DND-41 (cell line): ENCODE measurements around the gene ITGA1.

Experiments used
- EZH2 ChIP-seq: IDR thresholded peaks from 3 replicates; pipeline ENCODE4 v1.6.1; 2012; ENCODE audit warnings: borderline replicate concordance, low read depth, mild to moderate bottlenecking, moderate library complexity, low read length, inconsistent platforms; ENCODE audit not compliant: severe bottlenecking
- TF ChIP-seq, protein P1 (sequence below): IDR thresholded peaks from 2 replicates; pipeline ENCODE4 v1.5.1; 2012; ENCODE audit warnings: borderline replicate concordance, low read length, moderate library complexity, mild to moderate bottlenecking; ENCODE audit not compliant: poor library complexity, severe bottlenecking; ENCODE audit errors: extremely low read depth

DNA sequence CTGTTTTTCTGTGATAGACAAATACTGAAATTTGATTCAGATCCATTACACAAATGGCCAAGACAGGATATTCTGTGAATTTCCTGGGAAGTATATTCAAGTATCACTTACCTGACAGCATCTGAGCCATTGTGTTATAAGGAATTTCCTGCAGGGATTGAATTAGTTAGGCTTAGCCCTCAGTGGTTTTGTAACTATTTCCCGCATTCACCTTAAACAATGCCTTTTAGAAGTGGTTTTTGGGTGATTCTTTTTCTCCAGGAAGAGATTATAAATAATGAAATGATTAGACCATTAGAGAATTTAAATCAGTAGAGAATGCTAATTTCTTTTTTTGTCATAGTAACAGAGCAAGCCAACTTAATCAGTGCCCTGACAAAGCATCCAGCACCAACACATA, 30.6 kb downstream of the ITGA1 start:
- TF ChIP-seq, protein P1, sequence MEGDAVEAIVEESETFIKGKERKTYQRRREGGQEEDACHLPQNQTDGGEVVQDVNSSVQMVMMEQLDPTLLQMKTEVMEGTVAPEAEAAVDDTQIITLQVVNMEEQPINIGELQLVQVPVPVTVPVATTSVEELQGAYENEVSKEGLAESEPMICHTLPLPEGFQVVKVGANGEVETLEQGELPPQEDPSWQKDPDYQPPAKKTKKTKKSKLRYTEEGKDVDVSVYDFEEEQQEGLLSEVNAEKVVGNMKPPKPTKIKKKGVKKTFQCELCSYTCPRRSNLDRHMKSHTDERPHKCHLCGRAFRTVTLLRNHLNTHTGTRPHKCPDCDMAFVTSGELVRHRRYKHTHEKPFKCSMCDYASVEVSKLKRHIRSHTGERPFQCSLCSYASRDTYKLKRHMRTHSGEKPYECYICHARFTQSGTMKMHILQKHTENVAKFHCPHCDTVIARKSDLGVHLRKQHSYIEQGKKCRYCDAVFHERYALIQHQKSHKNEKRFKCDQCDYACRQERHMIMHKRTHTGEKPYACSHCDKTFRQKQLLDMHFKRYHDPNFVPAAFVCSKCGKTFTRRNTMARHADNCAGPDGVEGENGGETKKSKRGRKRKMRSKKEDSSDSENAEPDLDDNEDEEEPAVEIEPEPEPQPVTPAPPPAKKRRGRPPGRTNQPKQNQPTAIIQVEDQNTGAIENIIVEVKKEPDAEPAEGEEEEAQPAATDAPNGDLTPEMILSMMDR, result no peak
- no peak for TF ChIP-seq EZH2
